Measurements from ENCODE around the gene OCA2. TPM values are rescaled to one million over a fixed set of nuclear protein-coding genes. Genes with fewer than 3 reads are reported as not detected.

Gene OCA2
- total RNA-seq, 4 donors from 2014 or later, result 7.0 to 53.1 (median 20.4) TPM

- Histone ChIP-seq H3K36me3 (no peaks in the 10 kb centered on the region), H3K9me3 (no peaks in the 10 kb centered on the region), H3K4me1 (no peaks in the 10 kb centered on the region), H3K4me3 (no peak overlapping the region), H3K27me3 (no peaks in the 10 kb centered on the region), H3K27ac (no peak overlapping the region)
- 84% methylated on average over 2 of the region's 2 CpGs for WGBS
- TF ChIP-seq EP300 (IDR thresholded peaks at IDR 0.05) (no peak), POLR2AphosphoS5 (IDR thresholded peaks at IDR 0.05) (no peak), POLR2A (IDR thresholded peaks at IDR 0.05) (no peak), CTCF (IDR thresholded peaks at IDR 0.05) (no peak)
- DNase-seq (ENCODE audit: low spot score in 2 of 2), result no peak
These were observed 265.1 kb downstream of the OCA2 start for GRCh38 chr15:27833974-27834373.

GRCh38 chr15:27833178-27833577, 265.9 kb downstream of the OCA2 start:
- H3K4me3 ChIP-seq, result no peak overlapping the region
- H3K27ac ChIP-seq, result no peak overlapping the region
- no peaks in the 10 kb centered on the region for H3K36me3 ChIP-seq
- TF ChIP-seq EP300 (IDR thresholded peaks at IDR 0.05), result no peak
- TF ChIP-seq POLR2A (IDR thresholded peaks at IDR 0.05), result no peak
- TF ChIP-seq POLR2AphosphoS5 (IDR thresholded peaks at IDR 0.05), result no peak
- no peak for TF ChIP-seq CTCF (IDR thresholded peaks at IDR 0.05)
- whole genome bisulfite sequencing, result 92% methylated on average over 4 of the region's 4 CpGs
- H3K9me3 ChIP-seq, result no peaks in the 10 kb centered on the region
- no peak for DNase-seq (ENCODE audit: low spot score in 2 of 2)
- no peaks in the 10 kb centered on the region for H3K27me3 ChIP-seq
- H3K4me1 ChIP-seq, result no peaks in the 10 kb centered on the region

GRCh38 chr15:27832237-27832596, 266.9 kb downstream of the OCA2 start:
- H3K36me3 ChIP-seq, result no peaks in the 10 kb centered on the region
- H3K9me3 ChIP-seq, result no peaks in the 10 kb centered on the region
- no peaks in the 10 kb centered on the region for H3K4me1 ChIP-seq
- no peak overlapping the region for H3K27ac ChIP-seq
- no peaks in the 10 kb centered on the region for H3K27me3 ChIP-seq
- DNase-seq (ENCODE audit: low spot score in 2 of 2), result no peak
- 89% methylated on average over 7 of the region's 7 CpGs for WGBS
- H3K4me3 ChIP-seq, result no peak overlapping the region
- TF ChIP-seq POLR2AphosphoS5 (IDR thresholded peaks at IDR 0.05) (no peak), EP300 (IDR thresholded peaks at IDR 0.05) (no peak), POLR2A (IDR thresholded peaks at IDR 0.05) (no peak), CTCF (IDR thresholded peaks at IDR 0.05) (no peak)

GRCh38 chr15:27831384-27832236, 267.5 kb downstream of the OCA2 start:
- 91% methylated on average over 27 of the region's 28 CpGs for WGBS
- Histone ChIP-seq H3K9me3 (no peaks in the 10 kb centered on the region), H3K4me1 (no peaks in the 10 kb centered on the region), H3K27ac (no peak overlapping the region), H3K36me3 (no peaks in the 10 kb centered on the region), H3K4me3 (no peak overlapping the region), H3K27me3 (no peaks in the 10 kb centered on the region)
- DNase-seq (ENCODE audit: low spot score in 2 of 2), result no peak
- TF ChIP-seq EP300 (IDR thresholded peaks at IDR 0.05) (no peak), CTCF (IDR thresholded peaks at IDR 0.05) (no peak), POLR2AphosphoS5 (IDR thresholded peaks at IDR 0.05) (no peak), POLR2A (IDR thresholded peaks at IDR 0.05) (no peak)

GRCh38 chr15:27828746-27829145, 270.4 kb downstream of the OCA2 start:
- H3K27me3 ChIP-seq, result no peaks in the 10 kb centered on the region
- no peaks in the 10 kb centered on the region for H3K4me1 ChIP-seq
- H3K4me3 ChIP-seq, result no peak overlapping the region
- no peak for TF ChIP-seq EP300 (IDR thresholded peaks at IDR 0.05)
- TF ChIP-seq POLR2A (IDR thresholded peaks at IDR 0.05), result no peak
- TF ChIP-seq CTCF (IDR thresholded peaks at IDR 0.05), result no peak
- no peak for TF ChIP-seq POLR2AphosphoS5 (IDR thresholded peaks at IDR 0.05)
- H3K27ac ChIP-seq, result no peak overlapping the region
- WGBS, result 82% methylated on average over 10 of the region's 10 CpGs
- no peak for DNase-seq (ENCODE audit: low spot score in 2 of 2)
- no peaks in the 10 kb centered on the region for H3K9me3 ChIP-seq
- no peaks in the 10 kb centered on the region for H3K36me3 ChIP-seq
